BLaER1 treated with 17β-estradiol and CSF1 and Interleukin-3, amounts not matched to agents 10 nM and 100 nM (cell line): ENCODE results near the gene NUP93.
"Not testable (repeated sequence)": the region's sequence is repeated elsewhere in the genome, so short reads cannot be mapped to it uniquely, and the experiment has no call there.

Experiments used
- H3K27ac ChIP-seq, 11 experiments: shearing (Covaris generic); formaldehyde crosslinking; 2 replicates each; pipeline ENCODE4 v1.8.1; 2022
- H3K27me3 ChIP-seq, 11 experiments: shearing (Covaris generic); formaldehyde crosslinking; 2 replicates each; pipeline ENCODE4 v1.8.1; 2022
- H3K36me3 ChIP-seq, 11 experiments: shearing (Covaris generic); formaldehyde crosslinking; 2 replicates each; pipeline ENCODE4 v1.8.1; 2022
- H3K4me1 ChIP-seq, 10 experiments: shearing (Covaris generic); formaldehyde crosslinking; 2 replicates each; pipeline ENCODE4 v1.8.1; 2022
- H3K4me2 ChIP-seq, 11 experiments: shearing (Covaris generic); formaldehyde crosslinking; 2 replicates each; pipeline ENCODE4 v1.8.1; 2022
- H3K4me3 ChIP-seq, 10 experiments: shearing (Covaris generic); formaldehyde crosslinking; 2 replicates each; pipeline ENCODE4 v1.8.1; 2022
- H3K9ac ChIP-seq, 11 experiments: shearing (Covaris generic); formaldehyde crosslinking; 2 replicates each; pipeline ENCODE4 v1.8.1; 2022
- H3K9me3 ChIP-seq, 11 experiments: shearing (Covaris generic); formaldehyde crosslinking; replicated peaks in 1 of 11; 2 replicates each; pipeline ENCODE4 v1.8.1; 2022
- H4K20me1 ChIP-seq, 11 experiments: shearing (Covaris generic); formaldehyde crosslinking; 2 replicates each; pipeline ENCODE4 v1.8.1; 2022
- Cebpa-rat ChIP-seq, 11 experiments: shearing (Covaris generic); IDR thresholded peaks; 2 replicates each; pipeline ENCODE4 v1.8.1; 2022

NUP93 gene

GRCh38 chr16:56868175-56868574 lies 138.2 kb downstream of the NUP93 start:
- no peaks in the 10 kb centered on the region for H4K20me1 ChIP-seq
- H3K4me1 ChIP-seq: peaks cover 60 to 95% (median 77%) of the 10 kb centered on the region in 10 experiments
- H3K4me2 ChIP-seq: peak overlapping the region in 3 of 11 experiments; percentile 32 to 85 (median 33); a peak in 4 of 22 replicates
- no peak for TF ChIP-seq Cebpa-rat (IDR thresholded peaks at IDR 0.05)
- peak overlapping the region in 4 of 11 experiments; percentile 24 to 48 (median 36); a peak in 4 of 22 replicates for H3K9ac ChIP-seq
- H3K9me3 ChIP-seq: no peaks in the 10 kb centered on the region
- no peak overlapping the region for H3K4me3 ChIP-seq
- peak overlapping the region in 5 of 11 experiments; percentile 47 to 64 (median 59); a peak in 7 of 22 replicates for H3K27ac ChIP-seq
- no peaks in the 10 kb centered on the region for H3K27me3 ChIP-seq
- H3K36me3 ChIP-seq: no peaks in the 10 kb centered on the region

GRCh38 chr16:56868766-56869165 lies 138.8 kb downstream of the NUP93 start:
- not testable (repeated sequence) for H3K27me3 ChIP-seq, H4K20me1 ChIP-seq, H3K9me3 ChIP-seq, H3K36me3 ChIP-seq, H3K4me3 ChIP-seq
- H3K9ac ChIP-seq: 0 out of 22 replicates have a peak overlapping the region, but pooled peaks of 1 of the 11 experiments have one; percentile 24
- peak overlapping the region in 2 of 11 experiments; percentile 64 to 68; a peak in 3 of 22 replicates for H3K27ac ChIP-seq
- H3K4me1 ChIP-seq: peaks cover 54 to 92% (median 74%) of the 10 kb centered on the region in 10 experiments
- H3K4me2 ChIP-seq: peak overlapping the region in 9 of 11 experiments; percentile 56 to 92 (median 68); a peak in 10 of 22 replicates

GRCh38 chr16:56869513-56870275 lies 139.8 kb downstream of the NUP93 start:
- peaks cover 53 to 84% (median 75%) of the 10 kb centered on the region in 10 experiments for H3K4me1 ChIP-seq
- H3K9ac ChIP-seq: peak overlapping the region in 7 of 11 experiments; percentile 2 to 56 (median 36); a peak in 10 of 22 replicates
- H4K20me1 ChIP-seq: no peaks in the 10 kb centered on the region
- H3K9me3 ChIP-seq: no peaks in the 10 kb centered on the region
- H3K4me3 ChIP-seq: peak overlapping the region in 1 of 10 experiments; percentile 29; a peak in 1 of 20 replicates
- H3K4me2 ChIP-seq: peak overlapping the region; percentile 56 to 92 (median 69)
- TF ChIP-seq Cebpa-rat (IDR thresholded peaks at IDR 0.05): no peak
- H3K36me3 ChIP-seq: no peaks in the 10 kb centered on the region
- peak overlapping the region in 10 of 11 experiments; percentile 20 to 69 (median 55); a peak in 16 of 22 replicates for H3K27ac ChIP-seq
- no peaks in the 10 kb centered on the region for H3K27me3 ChIP-seq

DNA sequence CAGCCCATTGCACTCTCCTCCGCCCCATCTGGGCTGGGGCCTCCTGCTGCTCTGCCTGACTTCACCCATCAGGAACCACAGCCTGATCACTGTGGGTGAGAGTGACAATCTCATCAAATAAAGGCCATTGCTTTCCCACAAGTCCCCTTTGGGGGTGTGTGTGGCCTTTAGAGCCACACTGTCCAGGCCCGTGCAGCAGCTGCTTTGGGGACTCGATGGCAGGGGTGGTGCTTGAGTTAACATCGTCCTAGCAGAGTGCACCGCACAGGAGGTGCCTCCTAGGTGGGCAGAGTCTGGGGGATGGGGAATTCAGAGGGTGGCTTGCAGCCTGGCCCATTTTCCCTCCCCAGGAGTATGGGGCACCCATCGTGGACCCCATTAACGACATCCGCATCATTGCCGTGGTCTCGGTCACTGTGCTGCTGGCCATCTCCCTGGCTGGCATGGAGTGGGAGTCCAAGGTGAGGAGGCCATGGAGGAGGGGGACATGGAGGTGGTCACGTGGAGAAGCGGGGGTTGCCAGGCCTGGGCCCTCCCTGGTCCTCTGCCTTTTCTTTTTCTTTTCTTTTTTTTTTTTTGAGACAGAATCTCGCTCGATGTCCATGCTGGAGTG lies 140.5 kb downstream of the NUP93 start:
- H3K4me3 ChIP-seq: peak overlapping the region in 1 of 10 experiments; percentile 29; a peak in 1 of 20 replicates

DNA sequence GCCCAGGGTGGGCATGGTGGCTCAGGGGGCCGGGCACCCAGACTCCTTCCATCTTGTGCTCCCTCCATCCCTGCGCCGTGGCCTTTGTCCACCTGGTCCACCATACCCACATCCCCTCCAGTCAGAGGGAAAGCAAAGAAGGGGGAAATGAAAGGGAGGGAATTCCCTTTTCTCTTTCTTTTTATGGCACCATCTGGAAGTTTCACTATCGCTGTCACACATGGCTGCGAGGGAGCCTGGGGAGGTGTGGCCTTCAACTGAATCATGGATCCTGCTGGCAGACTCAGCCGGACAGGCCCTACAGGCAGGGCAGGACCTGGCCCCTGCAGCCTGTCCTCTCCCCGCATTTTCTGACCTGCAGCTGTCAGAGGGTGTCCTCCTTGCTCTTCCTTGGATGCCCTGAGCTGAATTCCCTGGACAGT lies 141.3 kb downstream of the NUP93 start:
- H3K4me3 ChIP-seq: no peak overlapping the region
- peaks cover 48 to 90% (median 73%) of the 10 kb centered on the region in 10 experiments for H3K4me1 ChIP-seq
- no peaks in the 10 kb centered on the region for H4K20me1 ChIP-seq
- no peaks in the 10 kb centered on the region for H3K36me3 ChIP-seq
- peak overlapping the region in 8 of 11 experiments; percentile 7 to 69 (median 60); a peak in 12 of 22 replicates for H3K27ac ChIP-seq
- TF ChIP-seq Cebpa-rat (IDR thresholded peaks at IDR 0.05): no peak
- H3K9ac ChIP-seq: peak overlapping the region in 5 of 11 experiments; percentile 15 to 38 (median 24); a peak in 4 of 22 replicates
- H3K27me3 ChIP-seq: no peaks in the 10 kb centered on the region
- H3K4me2 ChIP-seq: peak overlapping the region; percentile 56 to 92 (median 69)
- H3K9me3 ChIP-seq: no peaks in the 10 kb centered on the region

More for the DNA sequence above, 140.5 kb downstream of the NUP93 start:
- Histone ChIP-seq H4K20me1 (no peaks in the 10 kb centered on the region), H3K27ac (peak overlapping the region in 10 of 11 experiments; percentile 20 to 69 (median 55); a peak in 16 of 22 replicates), H3K4me2 (peak overlapping the region; percentile 56 to 92 (median 69)), H3K27me3 (no peaks in the 10 kb centered on the region), H3K9ac (peak overlapping the region in 6 of 11 experiments; percentile 8 to 56 (median 43); a peak in 10 of 22 replicates), H3K4me1 (peaks cover 50 to 83% (median 72%) of the 10 kb centered on the region in 10 experiments), H3K36me3 (no peaks in the 10 kb centered on the region), H3K9me3 (no peaks in the 10 kb centered on the region)
- TF ChIP-seq Cebpa-rat (IDR thresholded peaks at IDR 0.05): no peak

DNA sequence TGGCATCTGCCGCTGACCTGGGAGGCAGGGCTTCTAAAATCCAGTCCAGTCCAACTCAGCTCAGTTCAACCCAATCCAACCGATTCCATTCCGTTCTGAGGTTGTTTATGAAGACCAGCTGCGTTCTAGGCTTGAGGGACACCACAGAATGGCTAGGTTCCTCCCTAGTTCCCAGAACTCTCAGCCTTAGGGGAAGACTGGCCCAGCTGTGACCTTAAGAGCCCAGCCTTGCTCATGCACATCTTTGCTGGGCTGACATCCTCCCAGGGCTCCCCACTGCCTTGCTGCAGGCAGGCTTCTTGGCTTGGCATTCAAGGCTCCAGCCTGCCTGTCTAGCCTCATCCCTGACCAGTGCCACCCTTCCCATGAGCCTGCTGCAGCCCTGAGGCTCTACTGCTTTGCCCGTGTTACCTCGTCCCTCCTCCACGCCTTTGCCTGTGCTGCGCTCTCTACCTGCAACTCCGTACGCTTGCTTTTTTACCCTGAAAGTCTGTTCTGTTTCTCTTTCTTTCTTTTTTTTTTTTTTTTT lies 143.0 kb downstream of the NUP93 start:
- no peak for TF ChIP-seq Cebpa-rat (IDR thresholded peaks at IDR 0.05)
- Histone ChIP-seq H3K4me3 (no peak overlapping the region), H3K9ac (no peak overlapping the region), H3K36me3 (no peaks in the 10 kb centered on the region), H3K27ac (peak overlapping the region in 5 of 11 experiments; percentile 4 to 68 (median 27); a peak in 6 of 22 replicates), H4K20me1 (no peaks in the 10 kb centered on the region), H3K27me3 (no peaks in the 10 kb centered on the region), H3K4me1 (peaks cover 32 to 81% (median 58%) of the 10 kb centered on the region in 10 experiments), H3K4me2 (peak overlapping the region in 8 of 11 experiments; percentile 17 to 92 (median 50); a peak in 13 of 22 replicates), H3K9me3 (no peaks in the 10 kb centered on the region)

DNA sequence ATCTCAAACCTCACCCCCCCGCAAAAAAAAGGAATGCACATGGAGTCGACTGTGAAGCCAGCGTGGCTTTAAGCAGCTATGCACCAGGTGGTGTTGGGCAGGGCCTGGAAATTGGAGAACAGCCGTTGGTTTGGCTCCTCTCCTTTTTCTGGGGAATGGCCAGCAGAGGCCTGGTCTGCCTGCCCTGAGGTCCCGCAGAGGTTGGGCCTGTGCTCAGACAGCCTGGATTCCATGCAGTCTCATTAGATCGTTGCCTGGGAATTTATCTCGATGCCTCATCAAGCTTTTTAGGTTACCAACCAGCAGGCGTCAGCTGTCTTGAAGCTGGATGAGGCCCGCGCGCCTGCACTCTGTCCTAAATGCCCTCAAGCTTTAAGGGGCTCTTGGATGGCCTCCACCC lies 144.9 kb downstream of the NUP93 start:
- no peak for TF ChIP-seq Cebpa-rat (IDR thresholded peaks at IDR 0.05)
- Histone ChIP-seq H3K36me3 (no peaks in the 10 kb centered on the region), H4K20me1 (no peaks in the 10 kb centered on the region), H3K4me2 (peak overlapping the region in 4 of 11 experiments; percentile 2 to 55 (median 23); a peak in 5 of 22 replicates), H3K27ac (no peak overlapping the region), H3K9me3 (no peaks in the 10 kb centered on the region), H3K4me3 (no peak overlapping the region), H3K4me1 (peaks cover 19 to 65% (median 39%) of the 10 kb centered on the region in 10 experiments), H3K9ac (no peak overlapping the region; a peak in 1 of 22 replicates), H3K27me3 (no peaks in the 10 kb centered on the region)

DNA sequence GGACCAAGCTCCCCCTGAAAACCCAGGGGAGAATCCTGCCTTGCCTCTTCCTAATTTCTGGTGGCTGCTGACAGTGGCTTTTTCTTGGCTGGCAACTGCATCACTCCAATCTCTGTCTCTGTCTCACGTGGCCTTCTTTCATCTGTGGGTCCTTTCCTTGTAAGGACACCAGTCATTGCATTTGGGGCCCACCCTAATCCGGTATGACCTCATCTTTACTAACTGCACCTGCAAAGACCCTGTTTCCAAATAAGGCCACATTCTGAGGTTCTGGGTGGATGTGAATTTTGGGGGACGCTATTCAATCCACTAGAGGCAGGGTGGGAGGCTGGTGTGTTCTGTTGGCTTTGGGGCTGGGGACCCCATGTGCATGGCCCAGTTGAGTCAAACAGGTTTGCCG lies 146.1 kb downstream of the NUP93 start:
- Histone ChIP-seq H3K9ac (no peak overlapping the region), H3K27me3 (no peaks in the 10 kb centered on the region)

More for the DNA sequence above, 146.1 kb downstream of the NUP93 start:
- H3K36me3 ChIP-seq: no peaks in the 10 kb centered on the region
- no peaks in the 10 kb centered on the region for H4K20me1 ChIP-seq
- H3K9me3 ChIP-seq: no peaks in the 10 kb centered on the region
- peaks cover 7 to 52% (median 26%) of the 10 kb centered on the region in 10 experiments for H3K4me1 ChIP-seq
- H3K4me3 ChIP-seq: no peak overlapping the region
- TF ChIP-seq Cebpa-rat (IDR thresholded peaks at IDR 0.05): no peak
- peak overlapping the region in 3 of 11 experiments; percentile 14 to 42 (median 14); a peak in 4 of 22 replicates for H3K4me2 ChIP-seq
- H3K27ac ChIP-seq: no peak overlapping the region
